ENCODE results near the gene ZNF283.

The ZNF283 gene

GRCh38 chr19:43826787-43827754 is at the start of gene ZNF283 (continued):
- TF ChIP-seq, protein P1, sequence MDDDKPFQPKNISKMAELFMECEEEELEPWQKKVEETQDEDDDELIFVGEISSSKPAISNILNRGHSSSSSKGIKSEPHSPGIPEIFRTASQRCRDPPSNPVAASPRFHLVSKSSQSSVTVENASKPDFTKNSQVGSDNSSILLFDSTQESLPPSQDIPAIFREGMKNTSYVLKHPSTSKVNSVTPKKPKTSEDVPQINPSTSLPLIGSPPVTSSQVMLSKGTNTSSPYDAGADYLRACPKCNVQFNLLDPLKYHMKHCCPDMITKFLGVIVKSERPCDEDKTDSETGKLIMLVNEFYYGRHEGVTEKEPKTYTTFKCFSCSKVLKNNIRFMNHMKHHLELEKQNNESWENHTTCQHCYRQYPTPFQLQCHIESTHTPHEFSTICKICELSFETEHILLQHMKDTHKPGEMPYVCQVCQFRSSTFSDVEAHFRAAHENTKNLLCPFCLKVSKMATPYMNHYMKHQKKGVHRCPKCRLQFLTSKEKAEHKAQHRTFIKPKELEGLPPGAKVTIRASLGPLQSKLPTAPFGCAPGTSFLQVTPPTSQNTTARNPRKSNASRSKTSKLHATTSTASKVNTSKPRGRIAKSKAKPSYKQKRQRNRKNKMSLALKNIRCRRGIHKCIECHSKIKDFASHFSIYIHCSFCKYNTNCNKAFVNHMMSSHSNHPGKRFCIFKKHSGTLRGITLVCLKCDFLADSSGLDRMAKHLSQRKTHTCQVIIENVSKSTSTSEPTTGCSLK (tag by site-specific recombination; IDR thresholded peaks at IDR 0.05) = 0 out of 2 replicates have a peak, but pooled peaks have one; percentile 89
- TF ChIP-seq ZNF2 (tag by site-specific recombination; IDR thresholded peaks at IDR 0.05) (peak; percentile 68), SP3 (tag by site-specific recombination; IDR thresholded peaks at IDR 0.05) (peak; percentile 95), ZNF248 (tag by site-specific recombination; IDR thresholded peaks at IDR 0.05) (no peak; the same call in 1 of the 2 replicates), ZEB2 (tag by site-specific recombination; IDR thresholded peaks at IDR 0.05) (peak; percentile 73; the same call in 1 of the 2 replicates), ZFP69B (tag by site-specific recombination; IDR thresholded peaks at IDR 0.05) (peak; percentile 53; the same call in 1 of the 2 replicates), SP7 (tag by site-specific recombination; IDR thresholded peaks at IDR 0.05) (peak; percentile 54; the same call in 1 of the 2 replicates), OVOL3 (tag by site-specific recombination; IDR thresholded peaks at IDR 0.05) (no peak), KLF9 (tag by site-specific recombination; IDR thresholded peaks at IDR 0.05; ENCODE audit: low read depth) (peak; percentile 68; the same call in 1 of the 2 replicates), ZBTB7A (tag by site-specific recombination; IDR thresholded peaks at IDR 0.05; ENCODE audit: low read depth) (no peak), ZSCAN23 (tag by site-specific recombination; IDR thresholded peaks at IDR 0.05) (no peak), ZNF660 (tag by site-specific recombination; IDR thresholded peaks at IDR 0.05) (peak; percentile 84), ZSCAN16 (tag by site-specific recombination; IDR thresholded peaks at IDR 0.05) (no peak), ZNF677 (tag by site-specific recombination; IDR thresholded peaks at IDR 0.05) (no peak), ZNF324 (tag by site-specific recombination; IDR thresholded peaks at IDR 0.05) (peak; percentile 85; the same call in 1 of the 2 replicates), ZFP37 (tag by site-specific recombination; IDR thresholded peaks at IDR 0.05) (0 out of 2 replicates have a peak, but pooled peaks have one; percentile 60), ZNF157 (tag by site-specific recombination; IDR thresholded peaks at IDR 0.05) (peak; percentile 58; the same call in 1 of the 2 replicates), ZNF501 (tag by site-specific recombination; IDR thresholded peaks at IDR 0.05) (peak; percentile 49; the same call in 1 of the 2 replicates), ZBTB44 (tag by site-specific recombination; IDR thresholded peaks at IDR 0.05) (peak; percentile 74), ZNF404 (tag by site-specific recombination; IDR thresholded peaks at IDR 0.05) (0 out of 2 replicates have a peak, but pooled peaks have one; percentile 20), ZNF155 (tag by site-specific recombination; IDR thresholded peaks at IDR 0.05) (0 out of 2 replicates have a peak, but pooled peaks have one; percentile 36), ZBTB8A (tag by site-specific recombination; IDR thresholded peaks at IDR 0.05) (peak; percentile 42; the same call in 1 of the 2 replicates), ZNF658 (tag by site-specific recombination; IDR thresholded peaks at IDR 0.05) (peak; percentile 32; the same call in 1 of the 2 replicates), ZNF48 (tag by site-specific recombination; IDR thresholded peaks at IDR 0.05) (no peak), ZBTB6 (tag by site-specific recombination; IDR thresholded peaks at IDR 0.05) (0 out of 2 replicates have a peak, but pooled peaks have one; percentile 20), ZNF133 (tag by site-specific recombination; IDR thresholded peaks at IDR 0.05) (peak; percentile 51), ZNF777 (tag by site-specific recombination; IDR thresholded peaks at IDR 0.05; ENCODE audit: borderline replicate concordance) (peak; percentile 83)
- TF ChIP-seq, protein P2, sequence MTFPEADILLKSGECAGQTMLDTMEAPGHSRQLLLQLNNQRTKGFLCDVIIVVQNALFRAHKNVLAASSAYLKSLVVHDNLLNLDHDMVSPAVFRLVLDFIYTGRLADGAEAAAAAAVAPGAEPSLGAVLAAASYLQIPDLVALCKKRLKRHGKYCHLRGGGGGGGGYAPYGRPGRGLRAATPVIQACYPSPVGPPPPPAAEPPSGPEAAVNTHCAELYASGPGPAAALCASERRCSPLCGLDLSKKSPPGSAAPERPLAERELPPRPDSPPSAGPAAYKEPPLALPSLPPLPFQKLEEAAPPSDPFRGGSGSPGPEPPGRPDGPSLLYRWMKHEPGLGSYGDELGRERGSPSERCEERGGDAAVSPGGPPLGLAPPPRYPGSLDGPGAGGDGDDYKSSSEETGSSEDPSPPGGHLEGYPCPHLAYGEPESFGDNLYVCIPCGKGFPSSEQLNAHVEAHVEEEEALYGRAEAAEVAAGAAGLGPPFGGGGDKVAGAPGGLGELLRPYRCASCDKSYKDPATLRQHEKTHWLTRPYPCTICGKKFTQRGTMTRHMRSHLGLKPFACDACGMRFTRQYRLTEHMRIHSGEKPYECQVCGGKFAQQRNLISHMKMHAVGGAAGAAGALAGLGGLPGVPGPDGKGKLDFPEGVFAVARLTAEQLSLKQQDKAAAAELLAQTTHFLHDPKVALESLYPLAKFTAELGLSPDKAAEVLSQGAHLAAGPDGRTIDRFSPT (tag by site-specific recombination; IDR thresholded peaks at IDR 0.05) = no peak

Data from HEK293 (cell line).